Skin epidermis (tissue), 12 donors: ENCODE data around the gene DYNLT2B.
"Not testable (repeated sequence)": the region's sequence is repeated elsewhere in the genome, so short reads cannot be mapped to it uniquely, and the experiment has no call there.

Experiments
- H3K27ac ChIP-seq, 21 experiments: fragments of 200-600 bp; sonication (generic) in 11 of 21; one replicate each; pipeline ENCODE4 v1.5.0; 2020; ENCODE audit warnings: mild to moderate bottlenecking in 3 of 21, inconsistent platforms in 2 of 21, moderate library complexity in 2 of 21
- H3K4me3 ChIP-seq, 7 experiments: fragments of 200-600 bp; sonication (generic) in 2 of 7; one replicate each; pipeline ENCODE4 v1.5.0; 2020; ENCODE audit warnings: inconsistent platforms in 2 of 7, mild to moderate bottlenecking in 2 of 7, moderate library complexity in 1 of 7

The DYNLT2B gene

DNA sequence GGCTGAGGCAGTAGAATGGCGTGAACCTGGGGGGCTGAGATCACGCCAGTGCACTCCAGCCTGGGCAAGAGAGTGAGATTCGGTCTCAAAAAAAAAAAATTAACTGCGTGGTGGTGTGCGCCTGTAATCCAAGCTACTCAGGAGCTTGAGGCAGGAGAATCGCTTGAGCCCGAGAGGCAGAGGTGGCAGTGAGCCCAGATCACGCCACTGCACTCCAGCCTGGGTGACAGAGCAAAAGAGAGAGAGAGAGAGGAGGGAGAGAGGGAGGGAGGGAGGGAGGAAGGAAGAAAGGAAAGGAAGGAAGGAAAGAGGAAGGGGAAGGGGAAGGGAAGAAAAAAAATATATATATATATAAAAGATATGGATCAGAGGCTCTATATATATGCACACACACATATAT lies 14.1 kb upstream of the DYNLT2B start:
- Histone ChIP-seq H3K27ac (no peak overlapping the region), H3K4me3 (no peak overlapping the region)

- Histone ChIP-seq H3K4me3 (no peak overlapping the region), H3K27ac (no peak overlapping the region)
Measured at GRCh38 chr3:196327405-196327804, 9.4 kb upstream of the DYNLT2B start.

GRCh38 chr3:196326936-196327335 lies 8.9 kb upstream of the DYNLT2B start:
- Histone ChIP-seq H3K27ac (no peak overlapping the region), H3K4me3 (no peak overlapping the region)

DNA sequence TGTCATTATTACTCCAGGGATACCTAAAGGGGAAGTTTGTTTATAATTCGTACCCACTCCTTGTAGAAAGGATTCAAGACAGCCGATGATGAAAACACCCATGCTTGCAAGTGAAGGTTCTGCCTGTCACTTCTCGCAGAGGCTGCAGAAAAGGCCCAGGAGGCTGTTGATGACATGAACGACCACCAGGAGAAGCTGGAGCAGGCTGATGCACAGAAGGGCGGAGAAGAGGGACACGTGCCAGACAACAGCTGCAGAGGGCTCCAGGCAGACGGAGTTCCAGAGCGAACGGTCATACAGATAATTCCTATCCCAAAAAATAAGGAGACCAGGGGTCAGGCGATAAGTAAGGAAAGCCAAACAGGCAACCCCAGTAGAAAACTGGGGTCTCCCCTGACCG lies 5.7 kb upstream of the DYNLT2B start:
- no peak overlapping the region for H3K27ac ChIP-seq
- no peak overlapping the region for H3K4me3 ChIP-seq

GRCh38 chr3:196323016-196323415 lies 5.0 kb upstream of the DYNLT2B start:
- Histone ChIP-seq H3K4me3 (no peak overlapping the region), H3K27ac (no peak overlapping the region)

GRCh38 chr3:196321162-196321561 lies 3.1 kb upstream of the DYNLT2B start:
- Histone ChIP-seq H3K4me3 (no peak overlapping the region), H3K27ac (no peak overlapping the region)

GRCh38 chr3:196320137-196320536 lies 2.1 kb upstream of the DYNLT2B start:
- H3K27ac ChIP-seq = peak overlapping the region in 4 of 21 experiments; percentile 2 to 57 (median 14)
- H3K4me3 ChIP-seq = no peak overlapping the region

DNA sequence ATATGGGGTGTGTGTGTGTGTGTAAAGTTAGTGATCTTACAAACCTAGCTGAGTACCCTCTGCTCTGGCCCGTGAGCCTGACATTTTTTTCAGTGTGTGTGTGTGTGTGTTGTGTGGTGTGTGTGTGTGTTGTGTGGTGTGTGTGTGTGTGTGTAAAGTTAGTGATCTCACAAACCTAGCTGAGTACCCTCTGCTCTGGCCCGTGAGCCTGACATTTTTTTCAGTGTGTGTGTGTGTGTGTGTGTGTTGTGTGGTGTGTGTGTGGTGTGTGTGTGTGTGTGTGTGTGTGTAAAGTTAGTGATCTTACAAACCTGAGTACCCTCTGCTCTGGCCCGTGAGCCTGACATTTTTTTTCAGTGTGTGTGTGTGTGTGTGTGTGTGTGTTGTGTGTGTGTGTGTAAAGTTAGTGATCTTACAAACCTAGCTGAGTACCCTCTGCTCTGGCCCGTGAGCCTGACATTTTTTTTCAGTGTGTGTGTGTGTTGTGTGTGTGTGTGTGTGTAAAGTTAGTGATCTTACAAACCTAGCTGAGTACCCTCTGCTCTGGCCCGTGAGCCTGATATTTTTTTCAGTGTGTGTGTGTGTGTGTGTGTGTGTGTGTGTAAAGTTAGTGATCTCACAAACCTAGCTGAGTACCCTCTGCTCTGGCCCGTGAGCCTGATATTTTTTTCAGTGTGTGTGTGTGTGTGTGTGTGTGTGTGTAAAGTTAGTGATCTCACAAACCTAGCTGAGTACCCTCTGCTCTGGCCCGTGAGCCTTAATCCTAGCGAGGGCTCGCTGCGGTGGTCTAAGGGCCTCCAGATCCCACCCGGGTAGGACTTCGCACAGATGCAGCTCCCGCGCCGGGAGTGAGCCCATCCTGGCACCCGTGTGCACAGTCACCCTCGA lies 997 bp downstream of the DYNLT2B start:
- H3K27ac ChIP-seq = peak overlapping the region; percentile 55 to 98 (median 91)

DNA sequence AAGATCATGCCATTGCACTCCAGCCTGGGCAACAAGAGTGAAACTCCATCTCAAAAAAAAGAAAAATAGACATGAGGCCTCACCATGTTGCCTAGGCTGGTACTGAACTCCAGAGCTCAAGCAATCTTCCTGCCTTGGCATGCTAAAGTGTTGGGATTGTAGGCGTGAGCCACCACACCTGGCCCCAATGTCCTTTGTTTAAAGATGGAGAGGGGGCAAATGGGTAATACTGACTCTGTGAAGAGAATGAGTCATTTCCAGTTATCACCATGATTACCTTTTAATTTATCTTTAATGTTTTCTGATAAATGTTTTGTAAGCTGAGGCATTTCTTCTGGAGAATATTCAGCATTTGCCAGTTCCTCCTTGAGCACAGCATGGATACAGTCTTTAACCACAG lies 2.2 kb downstream of the DYNLT2B start:
- peak overlapping the region in 1 of 21 experiments; percentile 2 for H3K27ac ChIP-seq
- no peak overlapping the region for H3K4me3 ChIP-seq

More for the DNA sequence above, 997 bp downstream of the DYNLT2B start:
- peak overlapping the region; percentile 48 to 93 (median 83) for H3K4me3 ChIP-seq

DNA sequence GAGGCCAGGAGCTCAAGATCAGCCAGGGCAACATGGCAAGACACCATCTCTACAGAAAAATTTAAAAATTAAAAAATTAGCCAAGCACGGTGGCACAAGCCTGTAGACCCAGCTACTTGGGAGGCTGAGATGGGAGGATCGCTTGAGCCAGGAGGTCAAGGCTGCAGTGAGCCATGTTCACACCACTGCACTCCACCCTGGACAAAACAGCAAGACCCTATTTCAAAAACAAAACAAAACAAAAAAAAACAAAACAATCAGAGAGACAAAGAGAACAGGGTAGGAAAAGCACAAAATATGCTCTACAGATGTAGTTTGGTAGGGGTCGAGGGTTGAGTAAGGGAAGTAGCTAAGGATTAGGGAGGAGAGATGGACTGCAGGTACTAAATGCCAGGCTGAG lies 3.4 kb downstream of the DYNLT2B start:
- Histone ChIP-seq H3K27ac (no peak overlapping the region), H3K4me3 (no peak overlapping the region)

- not testable (repeated sequence) for H3K27ac ChIP-seq, H3K4me3 ChIP-seq
Measured at GRCh38 chr3:196314086-196314485, 4.0 kb downstream of the DYNLT2B start.

GRCh38 chr3:196302960-196303359 lies 15.1 kb downstream of the DYNLT2B start:
- H3K27ac ChIP-seq, H3K4me3 ChIP-seq: not testable (repeated sequence)

GRCh38 chr3:196302551-196302950 lies 15.5 kb downstream of the DYNLT2B start:
- H3K27ac ChIP-seq, H3K4me3 ChIP-seq: not testable (repeated sequence)

DNA sequence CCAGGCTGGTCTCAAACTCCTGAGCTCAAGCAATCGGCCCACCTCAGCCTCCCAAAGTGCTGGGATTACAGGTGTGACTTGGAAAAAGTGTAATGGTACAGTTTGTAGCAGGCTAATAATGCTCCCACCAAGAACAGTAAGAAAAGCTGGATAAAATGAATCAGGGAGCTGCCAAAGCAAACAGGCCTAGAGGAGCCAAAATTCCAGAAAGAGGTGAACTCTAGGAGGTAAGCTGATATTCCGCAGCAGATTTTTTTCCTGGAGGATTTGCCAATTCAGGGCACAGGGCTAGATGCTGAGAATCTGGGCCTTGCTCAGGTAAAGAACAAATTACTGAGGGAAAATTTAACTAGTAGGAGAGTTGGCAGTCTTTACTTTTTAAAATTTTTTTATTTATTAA lies 19.5 kb downstream of the DYNLT2B start:
- Histone ChIP-seq H3K4me3 (no peak overlapping the region), H3K27ac (no peak overlapping the region)

DNA sequence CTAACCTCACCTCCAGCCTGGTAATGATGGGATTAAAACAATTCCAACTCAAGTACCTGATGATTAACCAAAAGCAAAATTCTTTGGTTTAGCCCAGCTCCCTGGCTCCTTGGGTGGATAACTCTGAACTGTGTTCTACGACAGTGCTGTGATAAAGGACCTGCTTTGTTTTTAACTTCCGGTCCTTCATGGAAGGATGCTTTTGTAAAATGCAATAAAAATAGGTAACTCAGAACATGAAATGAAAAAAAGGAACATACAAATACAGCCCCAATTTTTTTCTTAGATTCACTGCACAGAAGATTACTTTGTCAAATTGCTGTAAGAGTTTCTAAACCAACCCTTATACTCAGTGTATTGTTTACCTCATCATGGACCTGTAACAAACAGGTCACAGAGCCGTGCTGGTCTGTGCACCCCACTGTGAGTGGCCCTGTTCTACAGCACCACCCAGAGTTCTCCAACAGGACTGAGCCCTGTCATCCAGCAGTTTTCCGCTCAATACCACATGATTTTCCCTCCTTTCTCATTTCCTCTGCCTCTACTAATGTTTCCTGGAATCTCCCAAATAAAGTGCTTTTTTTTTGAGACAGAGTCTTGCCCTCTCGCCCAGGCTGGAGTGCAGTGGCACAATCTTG lies 25.6 kb downstream of the DYNLT2B start:
- Histone ChIP-seq H3K4me3 (no peak overlapping the region), H3K27ac (no peak overlapping the region)

- peak overlapping the region; percentile 66 to 90 (median 81) for H3K4me3 ChIP-seq
- peak overlapping the region; percentile 91 to 99 (median 96) for H3K27ac ChIP-seq
Measured at GRCh38 chr3:196288141-196288460, 29.9 kb downstream of the DYNLT2B start.

DNA sequence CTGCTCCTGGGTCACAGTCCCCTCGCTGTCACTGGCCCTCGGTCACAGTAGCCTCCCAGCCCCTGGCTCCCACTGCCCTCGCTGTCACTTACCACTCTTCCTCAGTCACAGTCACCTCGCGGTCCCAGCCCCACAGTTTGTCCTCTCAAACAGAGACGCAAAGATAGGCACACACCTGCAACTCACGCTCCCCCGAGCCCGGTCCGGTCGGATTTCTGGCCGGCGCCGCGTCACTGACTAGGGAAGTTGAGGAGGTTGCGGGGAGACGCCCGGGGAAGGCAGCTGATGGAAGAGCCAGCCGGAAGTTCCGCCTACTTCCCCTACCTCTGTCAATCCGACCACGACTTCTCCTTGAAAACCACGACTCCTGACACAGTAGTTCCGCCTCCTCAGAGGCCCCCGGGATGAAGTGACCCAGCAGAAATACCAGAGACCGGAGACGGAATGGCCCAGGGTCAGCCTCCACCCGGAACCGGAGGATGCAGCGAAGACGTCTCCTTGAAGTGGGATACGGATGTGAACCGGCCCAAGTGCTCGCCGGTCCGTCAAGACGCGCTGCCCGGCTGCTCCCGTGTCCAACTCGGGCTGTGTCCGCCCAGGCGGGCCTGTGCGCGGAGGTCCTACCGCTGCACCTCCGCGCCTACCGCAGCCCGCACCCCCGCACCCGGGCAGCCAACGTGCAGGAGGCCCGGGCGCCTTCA lies 30.4 kb downstream of the DYNLT2B start, which contains the start of gene PCYT1A:
Gene PCYT1A, minus strand, starts transcription at position 287 of the 701 bp plus-strand sequence. CDS start 17,195 bp downstream, outside the sequence.
- H3K27ac ChIP-seq = peak within 1 kb of the TSS; percentile 91 to 99 (median 96)
- H3K4me3 ChIP-seq = peak within 1 kb of the TSS; percentile 66 to 90 (median 81)

- H3K4me3 ChIP-seq = peak overlapping the region; percentile 66 to 90 (median 81)
- H3K27ac ChIP-seq = peak overlapping the region; percentile 91 to 99 (median 96)
Measured at GRCh38 chr3:196287090-196287439, 31.0 kb downstream of the DYNLT2B start.

DNA sequence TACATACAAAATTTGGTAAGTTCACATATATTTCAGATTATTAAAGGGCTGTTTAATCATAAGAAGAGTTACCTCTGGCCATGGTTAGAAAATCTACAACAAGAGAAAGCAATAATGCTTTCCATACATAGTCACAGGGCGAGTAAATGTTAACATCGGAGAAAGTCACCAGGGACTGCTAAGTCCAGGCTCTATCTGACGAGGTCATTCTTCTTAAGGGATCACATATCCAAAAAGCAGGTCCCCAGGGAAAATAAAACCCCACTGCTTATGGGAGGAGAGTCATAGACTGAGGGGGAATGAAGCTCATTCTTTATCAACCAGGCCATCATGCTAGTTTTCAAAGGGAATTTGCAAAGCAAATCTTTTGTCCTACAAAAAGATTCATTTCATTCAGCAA lies 33.6 kb downstream of the DYNLT2B start:
- peak overlapping the region in 2 of 21 experiments; percentile 30 to 55 for H3K27ac ChIP-seq

DNA sequence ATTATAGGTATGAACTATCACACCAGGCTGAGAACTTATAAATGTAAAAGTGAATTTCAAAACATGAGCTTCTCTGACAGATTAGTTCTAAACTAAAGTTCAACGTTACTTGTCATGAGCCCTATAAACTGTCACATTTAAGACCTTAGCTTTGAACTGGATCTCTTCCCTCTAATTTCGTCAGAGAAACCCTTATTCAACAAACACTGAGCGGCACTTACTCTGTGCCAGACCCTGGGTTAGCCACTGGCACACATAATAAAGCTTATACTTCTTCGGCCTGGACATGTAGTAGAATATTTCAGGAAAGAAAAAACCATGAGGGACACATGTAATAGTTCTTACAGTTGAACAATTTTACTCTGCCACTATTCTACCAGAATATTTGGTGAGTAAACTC lies 36.1 kb downstream of the DYNLT2B start:
- Histone ChIP-seq H3K4me3 (no peak overlapping the region), H3K27ac (peak overlapping the region in 2 of 21 experiments; percentile 20 to 27)

More for the DNA sequence above, 33.6 kb downstream of the DYNLT2B start:
- no peak overlapping the region for H3K4me3 ChIP-seq
